Peyer's patch (tissue), 4 donors: ENCODE results near the gene RHO. TPM values are rescaled to one million over a fixed set of nuclear protein-coding genes. Genes with fewer than 3 reads are reported as not detected.

Source experiments
- DNase-seq, 3 donors: peaks; one replicate each; pipeline ENCODE4 v3.0.0-alpha.2; 2017 to 2019
- H3K27ac ChIP-seq, 4 donors: fragments of 200-600 bp; sonication (generic); one replicate each; pipeline ENCODE4 v1.5.1; 2016 to 2019
- H3K27me3 ChIP-seq, 2 donors: fragments of 200-600 bp; sonication (generic); one replicate each; pipeline ENCODE4 v1.5.1; 2019
- H3K36me3 ChIP-seq, 3 donors: fragments of 200-600 bp; sonication (generic); one replicate each; pipeline ENCODE4 v1.5.1; 2016 to 2019
- H3K4me1 ChIP-seq, 4 donors: fragments of 200-600 bp; sonication (generic); one replicate each; pipeline ENCODE4 v1.5.1; 2016 to 2019
- H3K4me3 ChIP-seq, 4 donors: fragments of 200-600 bp; sonication (generic); 1 replicate in 3 of 4; 2 replicates in 1 of 4; pipeline ENCODE4 v1.5.1; 2016 to 2019; ENCODE audit warnings: mild to moderate bottlenecking in 1 of 4
- H3K9me3 ChIP-seq, 4 donors: fragments of 200-600 bp; sonication (generic); one replicate each; pipeline ENCODE4 v1.5.1; 2016 to 2019; ENCODE audit warnings: mild to moderate bottlenecking in 1 of 4
- CTCF ChIP-seq, 6 experiments: fragments of 450-650 bp in 4 of 6; fragments of 200-600 bp in 2 of 6; sonication (generic) in 1 of 6; IDR thresholded peaks; one replicate each; pipeline ENCODE4 v1.5.1; 2017 to 2019; ENCODE audit warnings: antibody characterized with exemption in 6 of 6, mild to moderate bottlenecking in 3 of 6, moderate library complexity in 1 of 6
- POLR2A ChIP-seq, 2 donors: fragments of 450-650 bp; IDR thresholded peaks; one replicate each; pipeline ENCODE4 v1.5.1; 2017; ENCODE audit warnings: antibody characterized with exemption in 2 of 2, mild to moderate bottlenecking in 2 of 2, moderate library complexity in 2 of 2
- total RNA-seq, 4 donors: library from RNA; depleted of rRNA; stranded (reverse); fragments of >200 nt; gene quantifications; one replicate each; pipeline ENCODE4 v1.1.0, GENCODE V29; 2016

Gene RHO
- total RNA-seq, 4 donors from 2014 or later, result not detected

GRCh38 chr3:129575997-129576384 lies 47.6 kb downstream of the RHO start:
- H3K27me3 ChIP-seq, result no peaks in the 10 kb centered on the region
- H3K27ac ChIP-seq, result peak overlapping the region; percentile 65 to 92 (median 86)
- no peak overlapping the region for H3K4me3 ChIP-seq
- TF ChIP-seq CTCF (IDR thresholded peaks at IDR 0.05) (no peak), POLR2A (IDR thresholded peaks at IDR 0.05) (no peak)
- no peak for DNase-seq
- H3K36me3 ChIP-seq, result peaks cover 0 to 18% (median 0%) of the 10 kb centered on the region in 3 donors
- peaks cover 0 to 36% (median 23%) of the 10 kb centered on the region in 4 donors for H3K4me1 ChIP-seq
- H3K9me3 ChIP-seq, result no peaks in the 10 kb centered on the region

DNA sequence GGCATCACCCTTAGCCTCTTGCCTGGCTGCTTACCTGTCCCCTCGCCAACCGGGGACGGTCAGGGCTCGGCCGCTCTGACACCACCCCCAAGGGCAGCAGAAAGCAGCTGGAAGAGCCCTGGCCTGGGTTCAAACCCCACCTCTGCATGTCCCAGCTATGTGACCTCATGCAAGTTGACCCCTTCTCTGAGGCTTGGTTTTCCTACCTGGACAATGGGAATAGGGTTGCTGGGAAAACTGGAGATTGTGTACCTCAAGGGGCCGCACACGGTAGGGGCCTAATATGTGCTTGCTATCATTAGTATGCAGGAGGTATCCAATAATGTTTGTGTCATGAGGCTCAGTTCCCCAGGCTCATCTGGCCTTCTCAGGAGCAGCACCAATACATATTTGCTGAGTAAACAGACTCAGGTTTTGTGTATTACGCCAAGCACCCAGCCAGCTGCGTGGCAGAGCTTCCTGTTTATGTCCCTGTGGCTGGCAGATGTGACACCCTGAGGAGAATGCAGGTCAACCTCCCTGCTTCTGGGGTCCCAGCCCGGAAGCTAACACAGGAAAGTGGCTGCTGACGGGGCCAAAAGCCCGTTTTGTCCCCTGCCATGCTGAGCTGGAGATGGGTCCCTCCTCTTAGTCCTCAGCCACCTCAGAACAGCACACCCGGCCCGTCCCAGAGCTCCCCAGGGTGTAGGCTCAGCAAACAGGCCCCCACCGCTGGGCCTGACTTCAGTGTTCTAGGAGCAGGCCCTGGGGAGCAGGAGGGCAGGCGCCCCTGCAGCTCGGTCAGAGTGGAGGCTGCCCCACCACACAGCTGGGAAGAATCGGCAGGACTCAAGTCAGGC lies 48.3 kb downstream of the RHO start:
- Histone ChIP-seq H3K4me1 (peaks cover 0 to 36% (median 23%) of the 10 kb centered on the region in 4 donors), H3K36me3 (peaks cover 0 to 15% (median 0%) of the 10 kb centered on the region in 3 donors), H3K9me3 (no peaks in the 10 kb centered on the region)

GRCh38 chr3:129577366-129577765 lies 48.9 kb downstream of the RHO start:
- TF ChIP-seq POLR2A (IDR thresholded peaks at IDR 0.05) (no peak), CTCF (IDR thresholded peaks at IDR 0.05) (no peak)
- peak in 1 of 3 donors; percentile 70 for DNase-seq
- Histone ChIP-seq H3K9me3 (no peaks in the 10 kb centered on the region), H3K4me1 (peaks cover 0 to 36% (median 23%) of the 10 kb centered on the region in 4 donors), H3K27me3 (no peaks in the 10 kb centered on the region), H3K36me3 (peaks cover 0 to 16% (median 0%) of the 10 kb centered on the region in 3 donors), H3K4me3 (peak overlapping the region in 1 of 4 donors; percentile 20), H3K27ac (peak overlapping the region; percentile 65 to 92 (median 86))

More for the DNA sequence above, 48.3 kb downstream of the RHO start:
- peak in 2 of 3 donors; percentile 95 for DNase-seq
- Histone ChIP-seq H3K4me3 (peak overlapping the region in 1 of 4 donors; percentile 20), H3K27me3 (no peaks in the 10 kb centered on the region), H3K27ac (peak overlapping the region; percentile 65 to 92 (median 86))
- TF ChIP-seq POLR2A (IDR thresholded peaks at IDR 0.05) (no peak), CTCF (IDR thresholded peaks at IDR 0.05) (no peak)

- H3K4me1 ChIP-seq, result peaks cover 0 to 36% (median 23%) of the 10 kb centered on the region in 4 donors
Measured at GRCh38 chr3:129577925-129578786, 49.7 kb downstream of the RHO start.

More at GRCh38 chr3:129577925-129578786, 49.7 kb downstream of the RHO start:
- peak overlapping the region; percentile 65 to 92 (median 86) for H3K27ac ChIP-seq
- TF ChIP-seq CTCF (IDR thresholded peaks at IDR 0.05), result no peak
- TF ChIP-seq POLR2A (IDR thresholded peaks at IDR 0.05), result no peak
- peak overlapping the region in 1 of 4 donors; percentile 16 for H3K4me3 ChIP-seq
- H3K9me3 ChIP-seq, result no peaks in the 10 kb centered on the region
- DNase-seq, result peak in 2 of 3 donors; percentile 87 to 88
- no peaks in the 10 kb centered on the region for H3K27me3 ChIP-seq
- H3K36me3 ChIP-seq, result peaks cover 0 to 16% (median 0%) of the 10 kb centered on the region in 3 donors
